Measurements from ENCODE around the gene ARMS2.

The ARMS2 gene

DNA sequence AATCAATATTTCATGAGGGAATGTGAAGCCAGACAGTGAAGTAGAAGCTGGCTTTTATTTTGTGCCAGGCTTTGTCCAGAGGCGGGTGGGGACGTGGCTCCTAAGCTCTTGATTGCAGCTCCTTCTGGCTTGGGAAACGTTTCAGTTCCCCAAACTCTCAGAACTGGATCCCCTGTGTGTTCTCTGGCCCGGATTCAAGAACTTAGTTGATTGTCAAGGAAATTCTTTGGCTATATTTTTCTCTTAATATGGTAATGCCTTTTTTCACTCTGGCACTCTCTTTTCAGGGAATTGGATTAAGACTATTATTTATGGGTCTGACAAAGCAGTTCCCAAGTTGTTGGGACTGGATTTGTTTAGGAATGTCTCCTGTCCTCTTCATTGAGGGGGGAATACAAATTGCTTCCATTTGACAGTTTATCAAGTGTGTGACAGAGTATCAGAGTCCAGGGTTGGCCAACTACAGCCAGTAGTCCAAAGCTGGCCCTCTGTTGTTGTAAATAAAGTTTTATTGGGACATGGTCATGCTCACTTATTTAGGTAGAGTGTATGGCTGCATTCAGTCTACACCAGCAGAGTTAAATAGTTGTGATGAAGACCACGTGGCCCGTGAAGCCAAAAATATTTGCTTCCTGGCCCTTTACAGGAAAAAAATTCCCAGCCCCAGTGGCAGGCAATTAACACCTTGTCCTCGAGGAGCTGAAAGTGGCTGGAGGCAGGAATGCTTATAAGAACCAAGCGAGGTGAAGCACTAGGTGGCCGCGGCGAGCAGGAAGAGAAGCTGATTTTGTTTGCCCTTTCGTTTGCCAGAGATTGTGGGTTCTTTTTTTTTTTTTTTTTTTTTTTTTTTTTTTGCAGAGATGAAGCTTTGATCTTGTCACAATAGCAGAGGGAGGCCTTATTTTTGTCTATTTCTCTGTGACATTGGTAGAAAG lies 41.2 kb downstream of the ARMS2 start:
- no peak for DNase-seq

DNA sequence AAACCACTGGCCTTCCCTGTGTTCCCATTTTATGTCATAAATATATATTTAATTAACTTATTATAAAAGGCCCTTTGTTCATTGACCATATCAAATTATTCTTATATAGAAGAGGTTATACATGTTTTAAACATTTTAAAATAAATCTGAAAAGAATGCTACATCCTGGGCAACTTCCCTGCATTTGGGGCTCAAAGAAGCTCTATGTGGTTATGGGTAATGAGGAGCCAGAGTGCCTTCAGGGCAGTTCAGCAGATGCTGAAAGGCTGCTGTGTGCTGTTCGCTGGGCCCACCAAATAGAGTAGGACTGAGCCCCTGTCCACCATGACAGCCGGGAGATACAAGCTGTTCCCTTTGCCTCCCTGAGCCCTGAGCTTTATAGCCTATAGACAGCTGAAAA lies 42.8 kb downstream of the ARMS2 start:
- DNase-seq, result no peak

DNA sequence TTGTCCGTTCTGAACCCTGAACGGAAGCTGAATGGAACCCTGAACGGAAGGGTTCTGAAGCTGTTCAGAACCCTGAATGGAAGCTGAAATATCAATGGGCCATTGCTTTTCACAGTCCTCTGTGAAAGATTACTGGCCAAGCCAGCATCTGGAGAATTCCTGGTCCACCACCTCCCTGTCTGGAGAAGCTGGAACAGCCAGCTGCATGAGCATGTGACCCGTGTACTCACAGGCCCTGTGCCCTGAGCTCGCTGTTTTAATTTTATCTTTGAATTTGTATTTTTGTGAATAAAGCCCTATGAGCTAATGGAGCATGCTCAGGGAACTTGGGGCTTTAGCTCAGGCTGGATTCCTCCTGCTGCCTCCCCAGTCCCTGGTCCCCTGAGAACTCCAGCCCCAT lies 44.1 kb downstream of the ARMS2 start:
- no peak for DNase-seq

DNA sequence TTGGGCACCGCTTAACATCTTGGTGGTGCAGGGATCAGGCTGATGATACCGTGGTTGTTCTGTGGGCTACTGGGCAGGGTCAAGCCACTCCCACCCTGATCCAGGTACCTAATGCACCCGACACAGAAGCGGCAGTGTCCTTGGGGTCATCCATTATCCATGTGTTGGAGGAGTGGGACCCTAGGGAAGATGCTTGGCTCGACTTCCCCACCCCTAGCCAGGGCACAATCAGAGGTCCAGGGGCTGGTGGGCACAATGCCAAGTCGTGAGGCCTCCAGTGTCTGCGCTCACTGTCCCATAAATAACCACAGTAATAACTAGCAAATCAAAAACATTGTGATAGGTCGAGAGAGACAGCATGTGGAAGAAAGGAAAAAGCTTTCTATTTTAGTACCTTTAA lies 44.6 kb downstream of the ARMS2 start:
- DNase-seq, result no peak

DNA sequence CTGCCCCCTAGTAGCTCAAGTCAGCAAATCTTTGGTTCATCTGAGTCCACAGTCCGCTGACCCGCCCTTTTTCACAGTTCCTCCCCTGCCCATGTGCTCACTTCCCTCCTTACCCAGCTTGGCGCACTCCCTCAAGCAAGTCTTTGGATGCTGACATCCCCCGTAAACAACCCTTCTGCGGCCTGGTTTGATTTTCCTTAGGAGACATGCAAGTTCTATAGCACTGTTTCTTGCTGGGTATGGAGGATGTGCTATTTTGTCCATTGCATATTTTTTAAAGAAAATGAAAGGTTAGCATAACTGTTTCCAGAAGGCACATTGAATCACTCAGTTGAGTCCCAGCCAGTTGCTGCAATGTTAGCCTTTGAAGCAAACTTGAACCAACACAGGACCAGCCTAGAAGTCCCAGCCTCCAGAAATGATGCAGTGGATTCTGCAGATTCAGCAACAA lies 45.1 kb downstream of the ARMS2 start:
- no peak for DNase-seq

DNA sequence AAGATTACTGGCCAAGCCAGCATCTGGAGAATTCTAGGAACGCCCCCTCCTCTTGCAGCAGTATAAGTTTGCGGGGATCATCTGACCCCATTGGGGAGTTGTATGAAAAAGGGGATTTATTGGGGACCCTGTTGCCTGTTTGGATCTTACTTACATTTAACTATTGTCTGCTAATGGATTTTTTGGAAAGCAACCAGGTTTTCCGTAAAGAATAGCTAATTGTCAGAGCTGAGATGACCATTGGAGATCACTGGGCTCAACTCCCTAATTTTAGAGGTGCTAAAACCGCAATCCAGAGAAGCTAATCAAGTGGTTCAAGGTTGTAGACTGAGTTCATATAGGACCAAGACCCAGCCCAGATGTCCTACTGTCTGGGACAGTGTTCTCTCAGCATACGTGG lies 45.7 kb downstream of the ARMS2 start:
- no peak for DNase-seq

DNA sequence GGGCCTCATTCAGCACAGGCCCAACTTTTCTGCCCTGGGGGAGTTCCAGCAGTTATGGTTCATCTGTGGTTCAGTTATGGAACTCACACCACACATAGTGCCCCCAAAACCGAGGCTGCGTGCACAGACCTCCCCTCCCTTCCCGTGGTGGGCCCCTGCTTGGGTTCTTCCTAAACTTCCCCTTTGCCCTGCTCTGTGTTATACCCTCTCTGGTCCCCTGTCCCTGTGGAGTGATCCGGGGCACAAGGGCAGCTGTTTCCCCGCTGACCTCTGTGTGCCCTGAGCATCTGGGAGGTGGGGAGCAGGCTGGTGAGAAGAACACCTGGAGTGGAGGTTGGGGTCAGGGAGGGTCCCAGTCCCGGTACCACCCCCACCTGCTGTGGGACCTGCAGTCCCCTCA lies 46.3 kb downstream of the ARMS2 start:
- no peak for DNase-seq

DNA sequence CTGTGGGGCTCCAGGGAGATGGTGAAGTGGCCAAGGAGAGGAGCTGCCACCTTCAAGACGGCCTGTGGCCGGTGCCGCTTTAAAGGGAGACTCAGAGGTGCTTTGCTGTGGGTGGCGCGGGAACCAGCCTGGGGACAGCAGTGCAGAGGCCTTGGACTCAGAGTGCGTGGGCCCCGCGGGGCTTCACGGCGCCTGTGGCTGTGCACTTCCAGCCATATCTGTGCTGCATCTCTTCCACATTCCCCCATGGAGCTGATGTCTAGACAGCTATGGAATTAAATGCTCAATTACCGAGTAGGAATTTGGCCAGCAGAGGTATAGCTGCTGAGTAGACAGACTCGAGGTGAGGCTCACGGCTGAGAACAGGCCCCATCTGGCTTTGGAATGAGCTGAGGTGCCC lies 48.6 kb downstream of the ARMS2 start:
- DNase-seq, result no peak

DNA sequence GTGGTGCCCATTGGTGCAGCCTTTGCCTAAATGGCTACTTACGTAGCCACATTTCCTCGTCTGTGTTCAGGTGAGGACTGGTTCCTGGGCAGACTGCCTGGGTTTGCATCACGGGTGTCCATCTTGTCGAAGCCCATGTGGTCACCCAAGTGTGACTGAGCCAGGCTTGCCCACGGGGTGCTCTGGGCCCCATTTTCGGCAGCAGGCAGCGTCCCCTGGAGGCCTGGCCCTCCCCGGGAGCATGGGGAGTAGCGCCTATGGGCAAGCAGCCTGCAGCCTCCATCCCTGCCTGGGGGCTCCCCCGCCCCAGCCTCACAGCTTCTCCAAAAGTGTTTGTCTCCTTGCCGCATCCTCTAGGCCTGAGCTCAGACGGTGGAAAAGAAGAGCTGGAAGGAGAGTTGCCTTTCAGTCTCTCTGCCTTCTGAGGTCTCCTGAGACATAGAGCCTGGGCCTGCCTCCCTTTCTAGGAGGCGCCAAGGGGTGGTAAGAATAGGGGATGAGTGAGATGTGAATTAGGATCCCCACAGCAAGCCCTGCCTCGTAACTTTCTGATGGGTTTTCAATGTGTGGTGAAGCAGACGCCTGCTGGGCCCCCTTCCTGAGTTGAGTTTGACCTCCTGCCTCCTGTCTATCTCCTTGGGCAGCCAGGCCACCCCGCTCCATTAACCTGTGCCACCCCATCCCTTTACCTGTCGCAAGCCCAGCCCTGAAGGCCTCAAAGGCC lies 49.6 kb downstream of the ARMS2 start:
- DNase-seq, result no peak

DNA sequence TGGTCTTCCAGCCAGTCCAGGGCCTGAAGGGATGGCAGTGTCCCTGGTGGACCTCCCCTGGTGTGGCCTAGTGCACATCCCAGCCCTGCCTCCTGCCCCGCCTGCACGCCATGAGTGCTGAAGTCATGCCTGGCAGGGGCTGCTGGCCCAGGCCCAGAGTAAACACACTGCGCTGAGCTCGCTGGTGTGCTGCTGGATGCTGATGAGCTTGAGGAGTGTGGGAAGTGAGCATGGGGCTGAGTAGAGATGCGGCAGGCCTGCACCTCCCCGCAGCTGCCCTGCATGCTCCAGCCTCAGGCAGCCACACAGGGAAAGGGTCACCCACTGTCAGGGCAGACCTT lies 50.1 kb downstream of the ARMS2 start:
- no peak for DNase-seq

DNA sequence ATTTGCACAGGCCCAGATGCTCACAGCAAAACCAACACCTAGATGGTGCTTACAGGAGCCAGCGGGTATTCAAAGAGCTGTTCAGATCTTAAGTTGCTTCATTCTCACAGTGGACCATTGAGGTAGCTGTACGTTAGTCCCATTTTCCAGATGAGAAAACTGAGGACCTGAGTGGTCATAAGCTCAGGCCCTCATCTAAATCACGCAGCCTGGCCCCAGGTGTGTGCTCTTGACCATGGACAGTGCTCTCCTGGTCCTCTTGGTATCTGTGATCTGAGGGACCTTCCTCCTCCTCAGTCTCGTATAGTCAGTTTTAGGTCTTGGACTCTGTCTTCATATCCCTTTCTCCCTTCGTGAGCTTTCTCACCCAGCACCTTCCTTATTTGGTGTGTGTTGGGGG lies 50.6 kb downstream of the ARMS2 start:
- DNase-seq, result no peak

DNA sequence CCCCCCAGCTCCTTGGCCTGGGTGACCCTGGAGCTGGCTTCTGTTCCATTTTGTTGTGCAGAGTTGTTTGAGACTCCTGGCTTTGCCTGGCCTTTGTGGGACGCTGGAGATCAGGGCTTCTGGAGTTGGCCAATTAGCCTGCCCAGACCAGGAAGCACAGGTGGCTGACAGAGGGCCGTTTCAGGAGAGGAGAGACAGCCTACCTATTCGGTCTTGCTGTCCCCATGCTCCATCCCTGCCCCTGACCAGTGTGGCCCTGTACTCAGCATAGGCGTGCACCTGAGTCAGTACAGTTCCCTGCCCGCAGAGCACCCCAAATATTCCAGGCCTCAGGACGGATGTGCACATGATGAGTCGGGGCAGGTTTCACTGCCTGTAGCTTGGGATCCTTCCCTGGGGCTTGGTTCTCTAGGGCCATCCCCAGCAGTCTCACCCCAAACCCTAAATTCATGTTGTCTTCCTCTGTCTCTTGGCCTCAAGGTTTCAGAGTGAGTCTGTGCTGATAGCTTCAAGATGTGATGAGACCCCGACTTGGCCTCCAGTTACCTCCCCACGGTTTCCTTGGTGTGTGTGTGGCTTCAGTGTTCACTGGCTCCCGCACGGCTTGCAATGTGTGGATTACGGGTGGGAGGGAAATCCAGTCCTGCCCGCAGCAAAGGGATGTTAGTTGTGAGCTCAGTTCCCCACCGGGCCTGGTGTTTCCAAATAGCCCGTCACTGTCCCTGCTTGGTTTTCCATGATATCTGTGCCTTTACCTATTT lies 51.6 kb downstream of the ARMS2 start:
- no peak for DNase-seq
